Measurements from ENCODE around the gene NUP214.
"Not testable (repeated sequence)": the region's sequence is repeated elsewhere in the genome, so short reads cannot be mapped to it uniquely, and the experiment has no call there.

NUP214 gene

GRCh38 chr9:131264231-131264630, 138.8 kb downstream of the NUP214 start:
- H3K4me1 ChIP-seq = no peaks in the 10 kb centered on the region
- no peaks in the 10 kb centered on the region for H3K9me3 ChIP-seq (ENCODE audit: control insufficient read depth, low read length)
- H3K4me2 ChIP-seq (ENCODE audit: low read length) = no peak overlapping the region
- no peak for TF ChIP-seq CTCF (IDR thresholded peaks at IDR 0.05)
- H3K36me3 ChIP-seq (ENCODE audit: control insufficient read depth, insufficient read depth, low read length) = no peaks in the 10 kb centered on the region
- no peak overlapping the region for H3K9ac ChIP-seq
- no peaks in the 10 kb centered on the region for H3K79me2 ChIP-seq
- H3K4me3 ChIP-seq (ENCODE audit: low read depth, low read length) = no peak overlapping the region
- H2AFZ ChIP-seq = no peak overlapping the region
- no peak overlapping the region for H3K27ac ChIP-seq
- no peaks in the 10 kb centered on the region for H3K27me3 ChIP-seq (ENCODE audit: control insufficient read depth, insufficient read depth, low read length)

GRCh38 chr9:131266266-131267229, 141.2 kb downstream of the NUP214 start:
- no peak overlapping the region for H3K9ac ChIP-seq
- no peaks in the 10 kb centered on the region for H3K4me1 ChIP-seq

GRCh38 chr9:131270171-131271015, 145.0 kb downstream of the NUP214 start:
- TF ChIP-seq CTCF (IDR thresholded peaks at IDR 0.05) = no peak
- Histone ChIP-seq H3K27ac (peak overlapping the region; percentile 53), H3K4me3 (ENCODE audit: low read depth, low read length) (no peak overlapping the region), H3K9ac (no peak overlapping the region), H3K27me3 (ENCODE audit: control insufficient read depth, insufficient read depth, low read length) (no peaks in the 10 kb centered on the region), H3K79me2 (no peaks in the 10 kb centered on the region), H3K4me2 (ENCODE audit: low read length) (no peak overlapping the region), H3K4me1 (no peaks in the 10 kb centered on the region), H2AFZ (no peak overlapping the region), H3K9me3 (ENCODE audit: control insufficient read depth, low read length) (no peaks in the 10 kb centered on the region), H3K36me3 (ENCODE audit: control insufficient read depth, insufficient read depth, low read length) (no peaks in the 10 kb centered on the region)

More at GRCh38 chr9:131266266-131267229, 141.2 kb downstream of the NUP214 start:
- Histone ChIP-seq H3K4me3 (ENCODE audit: low read depth, low read length) (no peak overlapping the region), H3K36me3 (ENCODE audit: control insufficient read depth, insufficient read depth, low read length) (no peaks in the 10 kb centered on the region), H3K9me3 (ENCODE audit: control insufficient read depth, low read length) (no peaks in the 10 kb centered on the region), H2AFZ (no peak overlapping the region), H3K79me2 (no peaks in the 10 kb centered on the region), H3K27me3 (ENCODE audit: control insufficient read depth, insufficient read depth, low read length) (no peaks in the 10 kb centered on the region), H3K27ac (no peak overlapping the region), H3K4me2 (ENCODE audit: low read length) (no peak overlapping the region)
- no peak for TF ChIP-seq CTCF (IDR thresholded peaks at IDR 0.05)

GRCh38 chr9:131271016-131271273, 145.6 kb downstream of the NUP214 start:
- not testable (repeated sequence) for H3K27me3 ChIP-seq (ENCODE audit: control insufficient read depth, insufficient read depth, low read length); H3K4me2 ChIP-seq (ENCODE audit: low read length); H3K4me3 ChIP-seq (ENCODE audit: low read depth, low read length); H2AFZ ChIP-seq; H3K79me2 ChIP-seq; H3K4me1 ChIP-seq; H3K9me3 ChIP-seq (ENCODE audit: control insufficient read depth, low read length); H3K36me3 ChIP-seq (ENCODE audit: control insufficient read depth, insufficient read depth, low read length); H3K9ac ChIP-seq
- H3K27ac ChIP-seq = peak overlapping the region; percentile 30

- H3K4me1 ChIP-seq = no peaks in the 10 kb centered on the region
- TF ChIP-seq CTCF (IDR thresholded peaks at IDR 0.05) = no peak
- no peak overlapping the region for H3K9ac ChIP-seq
- no peaks in the 10 kb centered on the region for H3K36me3 ChIP-seq (ENCODE audit: control insufficient read depth, insufficient read depth, low read length)
- no peak overlapping the region for H2AFZ ChIP-seq
- H3K79me2 ChIP-seq = no peaks in the 10 kb centered on the region
- H3K27me3 ChIP-seq (ENCODE audit: control insufficient read depth, insufficient read depth, low read length) = no peaks in the 10 kb centered on the region
- H3K4me2 ChIP-seq (ENCODE audit: low read length) = no peak overlapping the region
- peak overlapping the region; percentile 30 for H3K27ac ChIP-seq
- no peaks in the 10 kb centered on the region for H3K9me3 ChIP-seq (ENCODE audit: control insufficient read depth, low read length)
- no peak overlapping the region for H3K4me3 ChIP-seq (ENCODE audit: low read depth, low read length)
Observed at GRCh38 chr9:131271506-131271931, 146.1 kb downstream of the NUP214 start.

Measured in parathyroid adenoma (tissue), 2 donors.